ENCODE results near the gene ORC3.

- TF ChIP-seq CTCF (IDR thresholded peaks at IDR 0.05) (no peak), POLR2A (IDR thresholded peaks at IDR 0.05) (no peak)
Measured at GRCh38 chr6:87633851-87634250, 43.9 kb downstream of the ORC3 start.

All from sigmoid colon (tissue), 3 donors.